ENCODE measurements around the gene AGMAT. TPM values are rescaled to one million over a fixed set of nuclear protein-coding genes. Genes with fewer than 3 reads are reported as not detected.

AGMAT gene
- total and polyA plus RNA-seq, 9 of the 15 experiments (the other 6 are each of a cell fraction or from before 2014, with no cell fraction given), result not detected

DNA sequence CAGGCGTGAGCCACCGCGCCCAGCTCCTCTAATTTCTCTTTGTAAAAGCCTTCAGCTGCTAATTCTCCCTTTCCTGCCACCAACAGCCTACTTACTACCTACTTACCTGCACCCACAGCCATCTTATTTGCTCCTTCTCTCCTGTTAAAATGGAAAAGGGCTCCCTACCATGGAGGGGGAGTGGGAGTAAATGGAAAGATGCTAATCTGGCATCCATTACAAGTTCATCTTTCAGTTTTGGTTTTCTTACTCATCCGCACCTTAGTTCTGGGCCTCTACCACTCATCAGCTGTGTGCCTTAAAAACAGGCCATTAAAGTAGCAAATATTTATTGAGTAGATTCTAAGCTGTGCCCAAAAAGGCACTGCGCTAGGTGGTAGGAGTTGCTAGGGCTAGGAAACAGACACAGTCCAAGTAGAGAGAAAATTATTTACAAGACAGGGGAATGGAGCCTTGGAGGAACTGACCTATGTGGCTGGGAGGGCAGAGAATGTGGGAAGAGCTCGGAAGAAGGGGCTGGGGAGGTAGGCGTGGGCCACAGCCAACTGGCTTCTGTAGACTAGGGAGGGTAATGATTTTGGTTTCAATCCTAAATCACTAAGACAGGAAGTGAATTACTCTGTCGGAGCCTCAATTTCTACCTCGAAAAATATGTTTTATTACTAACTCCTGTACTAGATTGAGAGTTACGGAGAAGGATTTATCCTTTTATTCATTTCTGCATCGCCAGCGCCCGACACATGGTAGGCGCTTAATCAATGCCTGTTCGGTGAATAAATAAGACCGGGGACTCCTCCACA lies 31.7 kb upstream of the AGMAT start (continued):
- TF ChIP-seq NR1H2 (CRISPR knock-in tag; IDR thresholded peaks at IDR 0.05) (no peak), ZNF175 (CRISPR knock-in tag; IDR thresholded peaks at IDR 0.05; ENCODE audit: low read depth) (no peak), GTF2E2 (tag; IDR thresholded peaks at IDR 0.05) (0 out of 2 replicates have a peak, but pooled peaks have one; percentile 16), ZSCAN29 (IDR thresholded peaks at IDR 0.05) (no peak), CBX8 (IDR thresholded peaks at IDR 0.05; ENCODE audit: borderline replicate concordance, extremely low read depth, low read depth, low read length, poor library complexity, severe bottlenecking) (no peak), POLR2B (IDR thresholded peaks at IDR 0.05; ENCODE audit: low read depth, partially characterized antibody) (peak; percentile 31), BRD4 (IDR thresholded peaks at IDR 0.05) (no peak), FOXK2 (conservative IDR thresholded peaks at IDR 0.05 in 1 of 2, IDR thresholded peaks at IDR 0.05 in 1 of 2; ENCODE audit: low read depth in 2 of 2) (0 out of 4 replicates have a peak, but pooled peaks of 1 of the 2 experiments have one; percentile 11), GTF2F1 (IDR thresholded peaks at IDR 0.05; ENCODE audit: low read depth, low read length) (no peak), DDX20 (tag; IDR thresholded peaks at IDR 0.05; ENCODE audit: low read depth) (no peak), SMARCE1 (IDR thresholded peaks at IDR 0.05) (0 out of 2 replicates have a peak, but pooled peaks have one; percentile 18), EZH2 (IDR thresholded peaks at IDR 0.05; ENCODE audit: borderline replicate concordance, low read depth, low read length) (no peak), NCOA1 (IDR thresholded peaks at IDR 0.05; ENCODE audit: low read depth) (0 out of 2 replicates have a peak, but pooled peaks have one; percentile 23)
- TF ChIP-seq, protein P1, sequence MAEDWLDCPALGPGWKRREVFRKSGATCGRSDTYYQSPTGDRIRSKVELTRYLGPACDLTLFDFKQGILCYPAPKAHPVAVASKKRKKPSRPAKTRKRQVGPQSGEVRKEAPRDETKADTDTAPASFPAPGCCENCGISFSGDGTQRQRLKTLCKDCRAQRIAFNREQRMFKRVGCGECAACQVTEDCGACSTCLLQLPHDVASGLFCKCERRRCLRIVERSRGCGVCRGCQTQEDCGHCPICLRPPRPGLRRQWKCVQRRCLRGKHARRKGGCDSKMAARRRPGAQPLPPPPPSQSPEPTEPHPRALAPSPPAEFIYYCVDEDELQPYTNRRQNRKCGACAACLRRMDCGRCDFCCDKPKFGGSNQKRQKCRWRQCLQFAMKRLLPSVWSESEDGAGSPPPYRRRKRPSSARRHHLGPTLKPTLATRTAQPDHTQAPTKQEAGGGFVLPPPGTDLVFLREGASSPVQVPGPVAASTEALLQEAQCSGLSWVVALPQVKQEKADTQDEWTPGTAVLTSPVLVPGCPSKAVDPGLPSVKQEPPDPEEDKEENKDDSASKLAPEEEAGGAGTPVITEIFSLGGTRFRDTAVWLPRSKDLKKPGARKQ (CRISPR knock-in tag; IDR thresholded peaks at IDR 0.05), result no peak
- TF ChIP-seq, protein P2, sequence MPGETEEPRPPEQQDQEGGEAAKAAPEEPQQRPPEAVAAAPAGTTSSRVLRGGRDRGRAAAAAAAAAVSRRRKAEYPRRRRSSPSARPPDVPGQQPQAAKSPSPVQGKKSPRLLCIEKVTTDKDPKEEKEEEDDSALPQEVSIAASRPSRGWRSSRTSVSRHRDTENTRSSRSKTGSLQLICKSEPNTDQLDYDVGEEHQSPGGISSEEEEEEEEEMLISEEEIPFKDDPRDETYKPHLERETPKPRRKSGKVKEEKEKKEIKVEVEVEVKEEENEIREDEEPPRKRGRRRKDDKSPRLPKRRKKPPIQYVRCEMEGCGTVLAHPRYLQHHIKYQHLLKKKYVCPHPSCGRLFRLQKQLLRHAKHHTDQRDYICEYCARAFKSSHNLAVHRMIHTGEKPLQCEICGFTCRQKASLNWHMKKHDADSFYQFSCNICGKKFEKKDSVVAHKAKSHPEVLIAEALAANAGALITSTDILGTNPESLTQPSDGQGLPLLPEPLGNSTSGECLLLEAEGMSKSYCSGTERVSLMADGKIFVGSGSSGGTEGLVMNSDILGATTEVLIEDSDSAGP (CRISPR knock-in tag; IDR thresholded peaks at IDR 0.05), result no peak
- TF ChIP-seq, protein P3, sequence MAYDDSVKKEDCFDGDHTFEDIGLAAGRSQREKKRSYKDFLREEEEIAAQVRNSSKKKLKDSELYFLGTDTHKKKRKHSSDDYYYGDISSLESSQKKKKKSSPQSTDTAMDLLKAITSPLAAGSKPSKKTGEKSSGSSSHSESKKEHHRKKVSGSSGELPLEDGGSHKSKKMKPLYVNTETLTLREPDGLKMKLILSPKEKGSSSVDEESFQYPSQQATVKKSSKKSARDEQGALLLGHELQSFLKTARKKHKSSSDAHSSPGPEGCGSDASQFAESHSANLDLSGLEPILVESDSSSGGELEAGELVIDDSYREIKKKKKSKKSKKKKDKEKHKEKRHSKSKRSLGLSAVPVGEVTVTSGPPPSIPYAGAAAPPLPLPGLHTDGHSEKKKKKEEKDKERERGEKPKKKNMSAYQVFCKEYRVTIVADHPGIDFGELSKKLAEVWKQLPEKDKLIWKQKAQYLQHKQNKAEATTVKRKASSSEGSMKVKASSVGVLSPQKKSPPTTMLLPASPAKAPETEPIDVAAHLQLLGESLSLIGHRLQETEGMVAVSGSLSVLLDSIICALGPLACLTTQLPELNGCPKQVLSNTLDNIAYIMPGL (CRISPR knock-in tag; IDR thresholded peaks at IDR 0.05), result no peak
- TF ChIP-seq, protein P4, sequence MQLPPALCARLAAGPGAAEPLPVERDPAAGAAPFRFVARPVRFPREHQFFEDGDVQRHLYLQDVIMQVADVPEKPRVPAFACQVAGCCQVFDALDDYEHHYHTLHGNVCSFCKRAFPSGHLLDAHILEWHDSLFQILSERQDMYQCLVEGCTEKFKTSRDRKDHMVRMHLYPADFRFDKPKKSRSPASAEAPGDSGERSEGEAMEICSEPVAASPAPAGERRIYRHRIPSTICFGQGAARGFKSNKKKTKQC (CRISPR knock-in tag; IDR thresholded peaks at IDR 0.05), result no peak
- TF ChIP-seq, protein P5, sequence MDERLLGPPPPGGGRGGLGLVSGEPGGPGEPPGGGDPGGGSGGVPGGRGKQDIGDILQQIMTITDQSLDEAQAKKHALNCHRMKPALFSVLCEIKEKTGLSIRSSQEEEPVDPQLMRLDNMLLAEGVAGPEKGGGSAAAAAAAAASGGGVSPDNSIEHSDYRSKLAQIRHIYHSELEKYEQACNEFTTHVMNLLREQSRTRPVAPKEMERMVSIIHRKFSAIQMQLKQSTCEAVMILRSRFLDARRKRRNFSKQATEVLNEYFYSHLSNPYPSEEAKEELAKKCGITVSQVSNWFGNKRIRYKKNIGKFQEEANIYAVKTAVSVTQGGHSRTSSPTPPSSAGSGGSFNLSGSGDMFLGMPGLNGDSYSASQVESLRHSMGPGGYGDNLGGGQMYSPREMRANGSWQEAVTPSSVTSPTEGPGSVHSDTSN (CRISPR knock-in tag; IDR thresholded peaks at IDR 0.05; ENCODE audit: low read depth), result no peak
- TF ChIP-seq, protein P5 (tag; conservative IDR thresholded peaks at IDR 0.05; ENCODE audit: low read depth), result peak; percentile 68

All from K562 (cell line).